Astrocyte (in vitro differentiated cells and primary cell): ENCODE results near the gene PDLIM1. TPM values are rescaled to one million over a fixed set of nuclear protein-coding genes. Genes with fewer than 3 reads are reported as not detected.

ENCODE experiments used
- DNase-seq: peaks from one replicate; pipeline ENCODE4 v3.0.0-alpha.2; 2010; ENCODE audit warnings: low read depth
- FAIRE-seq: peaks from 2 replicates; lab custom pipeline; 2011; peaks lifted over from hg19 to GRCh38; lab: Jason Lieb, UNC
- H2AFZ ChIP-seq: 2 replicates; pipeline ENCODE4 v1.6.0; 2012; ENCODE audit warnings: low read depth, low read length, inconsistent platforms
- H3K27ac ChIP-seq: 2 replicates; pipeline ENCODE4 v1.5.1; 2011; ENCODE audit warnings: low read depth, low read length, inconsistent platforms
- H3K27me3 ChIP-seq: 2 replicates; pipeline ENCODE4 v1.6.0; 2011; ENCODE audit warnings: low read length, inconsistent platforms; ENCODE audit not compliant: insufficient read depth
- H3K36me3 ChIP-seq: 2 replicates; pipeline ENCODE4 v1.5.1; 2011; ENCODE audit warnings: low read length, inconsistent platforms; ENCODE audit not compliant: insufficient read depth
- H3K4me1 ChIP-seq: 2 replicates; pipeline ENCODE4 v1.5.1; 2011; ENCODE audit warnings: low read length, inconsistent platforms; ENCODE audit not compliant: insufficient read depth
- H3K4me2 ChIP-seq: 2 replicates; pipeline ENCODE4 v1.6.0; 2012; ENCODE audit warnings: low read length, inconsistent platforms
- H3K4me3 ChIP-seq: 2 replicates; pipeline ENCODE4 v1.5.1; 2011; ENCODE audit warnings: low read depth, mild to moderate bottlenecking, low read length, inconsistent platforms; ENCODE audit not compliant: insufficient read depth
- H3K79me2 ChIP-seq: 2 replicates; pipeline ENCODE4 v1.6.0; 2012; ENCODE audit warnings: mild to moderate bottlenecking, low read length, inconsistent platforms; ENCODE audit not compliant: insufficient read depth
- H3K9ac ChIP-seq: 2 replicates; pipeline ENCODE4 v1.6.0; 2012; ENCODE audit warnings: mild to moderate bottlenecking, low read length, inconsistent platforms
- H3K9me3 ChIP-seq: 2 replicates; pipeline ENCODE4 v1.5.1; 2012; ENCODE audit warnings: low read depth, mild to moderate bottlenecking, low read length, inconsistent platforms; ENCODE audit not compliant: insufficient read depth
- H4K20me1 ChIP-seq: 2 replicates; pipeline ENCODE4 v1.6.0; 2012; ENCODE audit warnings: low read length, inconsistent platforms; ENCODE audit not compliant: insufficient read depth
- H3K27ac Mint-ChIP-seq: one replicate; pipeline ENCODE4 v1.8.0; 2021; ENCODE audit warnings: mild to moderate bottlenecking, mixed read lengths; ENCODE audit not compliant: unreplicated experiment
- H3K27me3 Mint-ChIP-seq: one replicate; pipeline ENCODE4 v1.8.0; 2021; ENCODE audit warnings: low read depth, mixed read lengths; ENCODE audit not compliant: unreplicated experiment
- H3K36me3 Mint-ChIP-seq: one replicate; pipeline ENCODE4 v1.8.0; 2021; ENCODE audit warnings: low read depth, mixed read lengths; ENCODE audit not compliant: unreplicated experiment
- H3K4me1 Mint-ChIP-seq: one replicate; pipeline ENCODE4 v1.8.0; 2021; ENCODE audit warnings: low read depth, mixed read lengths; ENCODE audit not compliant: unreplicated experiment
- H3K4me3 Mint-ChIP-seq: one replicate; pipeline ENCODE4 v1.8.0; 2021; ENCODE audit warnings: mild to moderate bottlenecking, moderate library complexity, mixed read lengths; ENCODE audit not compliant: unreplicated experiment
- H3K9me3 Mint-ChIP-seq: one replicate; pipeline ENCODE4 v1.8.0; 2021; ENCODE audit warnings: mild to moderate bottlenecking, mixed read lengths; ENCODE audit not compliant: unreplicated experiment
- EZH2 ChIP-seq: IDR thresholded peaks from 2 replicates; pipeline ENCODE4 v1.6.1; 2012; ENCODE audit warnings: mild to moderate bottlenecking, low read length, inconsistent platforms; ENCODE audit not compliant: insufficient read depth
- total RNA-seq: library from RNA; stranded (reverse); gene quantifications from 2 replicates; pipeline ENCODE4 v1.2.1, GENCODE V29; 2021
- TF ChIP-seq, protein P1 (sequence below): IDR thresholded peaks from 2 replicates; pipeline ENCODE4 v1.5.1; 2011; ENCODE audit warnings: low read depth, mild to moderate bottlenecking, inconsistent platforms, low read length, moderate library complexity; ENCODE audit not compliant: insufficient read depth

Gene PDLIM1
- total RNA-seq, 1 donor from 2014 or later: 320 TPM

DNA sequence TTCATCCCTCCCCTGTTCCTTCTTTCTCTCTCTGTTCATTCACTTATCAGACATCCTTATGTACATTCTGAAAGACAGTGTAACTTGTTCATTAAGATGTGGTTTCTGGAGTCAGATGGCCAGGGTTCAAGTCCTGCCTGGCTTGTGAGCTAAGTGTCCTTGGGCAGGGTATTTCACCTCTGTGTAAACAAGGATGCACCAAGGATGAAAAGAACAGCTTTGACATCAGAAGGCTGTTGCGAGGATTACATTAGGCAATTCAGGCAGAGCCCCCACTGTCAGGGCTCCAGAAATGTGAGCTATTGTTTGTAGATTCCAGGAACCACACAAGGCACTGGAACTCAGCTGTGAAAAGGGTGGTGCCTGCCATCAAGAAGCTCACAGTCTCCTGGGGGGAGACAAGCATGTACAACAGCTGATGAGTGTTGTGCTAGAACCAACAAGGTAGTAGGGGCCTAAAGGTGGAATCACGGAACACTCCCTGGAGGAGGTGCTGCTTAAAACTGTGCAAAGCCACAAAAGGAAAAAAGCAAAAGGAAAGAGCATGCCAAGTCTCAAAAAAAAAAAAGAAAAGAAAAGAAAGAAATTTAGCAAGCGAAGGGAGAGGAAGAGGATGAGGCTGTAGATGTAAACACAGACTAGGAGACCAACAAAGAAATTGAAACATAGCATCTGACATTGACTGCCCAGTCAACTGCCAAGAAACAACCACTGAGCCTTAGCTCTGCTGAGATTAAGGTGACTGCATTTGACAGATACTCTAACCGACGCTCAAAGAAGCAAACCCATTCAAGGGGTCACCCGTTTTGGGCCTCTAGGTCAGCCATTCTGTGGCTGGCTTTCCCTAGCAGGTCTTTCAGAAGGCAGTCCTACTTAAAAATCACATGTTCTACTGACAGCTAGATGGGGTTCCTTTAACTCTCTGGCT lies 12.5 kb downstream of the PDLIM1 start:
- peaks cover 5% of the 10 kb centered on the region for H3K36me3 Mint-ChIP-seq
- H3K9me3 ChIP-seq: no peaks in the 10 kb centered on the region
- H3K27ac Mint-ChIP-seq: peak overlapping the region; percentile 85
- H3K4me2 ChIP-seq: peak overlapping the region; percentile 10
- peak overlapping the region; percentile 27 for H3K4me3 Mint-ChIP-seq
- peaks cover 44% of the 10 kb centered on the region for H4K20me1 ChIP-seq
- no peak overlapping the region for H2AFZ ChIP-seq
- H3K27ac ChIP-seq: no peak overlapping the region
- peaks cover 83% of the 10 kb centered on the region for H3K79me2 ChIP-seq
- H3K9ac ChIP-seq: no peak overlapping the region
- DNase-seq (peak; percentile 46), FAIRE-seq (no peak)
- H3K9me3 Mint-ChIP-seq: no peaks in the 10 kb centered on the region
- peaks cover 47% of the 10 kb centered on the region for H3K4me1 ChIP-seq
- TF ChIP-seq EZH2: no peak
- TF ChIP-seq, protein P1, sequence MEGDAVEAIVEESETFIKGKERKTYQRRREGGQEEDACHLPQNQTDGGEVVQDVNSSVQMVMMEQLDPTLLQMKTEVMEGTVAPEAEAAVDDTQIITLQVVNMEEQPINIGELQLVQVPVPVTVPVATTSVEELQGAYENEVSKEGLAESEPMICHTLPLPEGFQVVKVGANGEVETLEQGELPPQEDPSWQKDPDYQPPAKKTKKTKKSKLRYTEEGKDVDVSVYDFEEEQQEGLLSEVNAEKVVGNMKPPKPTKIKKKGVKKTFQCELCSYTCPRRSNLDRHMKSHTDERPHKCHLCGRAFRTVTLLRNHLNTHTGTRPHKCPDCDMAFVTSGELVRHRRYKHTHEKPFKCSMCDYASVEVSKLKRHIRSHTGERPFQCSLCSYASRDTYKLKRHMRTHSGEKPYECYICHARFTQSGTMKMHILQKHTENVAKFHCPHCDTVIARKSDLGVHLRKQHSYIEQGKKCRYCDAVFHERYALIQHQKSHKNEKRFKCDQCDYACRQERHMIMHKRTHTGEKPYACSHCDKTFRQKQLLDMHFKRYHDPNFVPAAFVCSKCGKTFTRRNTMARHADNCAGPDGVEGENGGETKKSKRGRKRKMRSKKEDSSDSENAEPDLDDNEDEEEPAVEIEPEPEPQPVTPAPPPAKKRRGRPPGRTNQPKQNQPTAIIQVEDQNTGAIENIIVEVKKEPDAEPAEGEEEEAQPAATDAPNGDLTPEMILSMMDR: no peak
- H3K4me1 Mint-ChIP-seq: peaks cover 78% of the 10 kb centered on the region
- H3K36me3 ChIP-seq: no peaks in the 10 kb centered on the region
- no peak overlapping the region for H3K4me3 ChIP-seq
- no peaks in the 10 kb centered on the region for H3K27me3 ChIP-seq
- H3K27me3 Mint-ChIP-seq: no peaks in the 10 kb centered on the region

DNA sequence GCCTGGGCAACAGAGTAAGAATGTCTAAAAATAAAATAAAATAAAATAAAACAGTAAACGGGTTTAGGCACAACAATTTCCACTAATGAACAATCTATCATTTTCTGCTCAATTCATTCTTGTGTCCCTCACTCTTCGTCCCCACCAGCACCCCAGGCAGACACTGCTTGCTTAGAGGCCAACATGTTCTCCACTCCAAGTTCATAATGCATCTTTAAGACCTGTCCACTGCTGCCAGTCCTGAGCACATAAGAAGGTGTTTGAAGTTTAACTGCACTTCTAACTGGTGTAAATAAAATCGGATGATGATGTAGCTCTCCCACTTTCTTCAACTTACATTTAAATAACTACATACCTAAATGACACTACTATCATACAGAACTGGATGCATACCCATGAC lies 13.2 kb downstream of the PDLIM1 start:
- DNase-seq (no peak), FAIRE-seq (no peak)
- H4K20me1 ChIP-seq: peaks cover 42% of the 10 kb centered on the region
- H3K4me1 ChIP-seq: peaks cover 51% of the 10 kb centered on the region
- no peak overlapping the region for H3K4me3 Mint-ChIP-seq
- H3K79me2 ChIP-seq: peaks cover 83% of the 10 kb centered on the region
- H3K4me1 Mint-ChIP-seq: peaks cover 83% of the 10 kb centered on the region
- no peak overlapping the region for H3K4me2 ChIP-seq
- H3K9me3 ChIP-seq: no peaks in the 10 kb centered on the region
- no peaks in the 10 kb centered on the region for H3K27me3 Mint-ChIP-seq
- H3K27me3 ChIP-seq: no peaks in the 10 kb centered on the region
- no peak overlapping the region for H3K9ac ChIP-seq
- no peak overlapping the region for H2AFZ ChIP-seq
- no peak overlapping the region for H3K4me3 ChIP-seq
- no peak overlapping the region for H3K27ac ChIP-seq
- no peak for TF ChIP-seq EZH2
- TF ChIP-seq, protein P1: no peak
- H3K36me3 Mint-ChIP-seq: peaks cover 5% of the 10 kb centered on the region
- no peaks in the 10 kb centered on the region for H3K9me3 Mint-ChIP-seq
- H3K27ac Mint-ChIP-seq: no peak overlapping the region
- no peaks in the 10 kb centered on the region for H3K36me3 ChIP-seq

- no peak overlapping the region for H3K27ac ChIP-seq
- H3K9ac ChIP-seq: no peak overlapping the region
- no peaks in the 10 kb centered on the region for H3K9me3 ChIP-seq
- H3K36me3 Mint-ChIP-seq: peaks cover 5% of the 10 kb centered on the region
- no peak overlapping the region for H3K4me3 Mint-ChIP-seq
- no peak for DNase-seq
- H3K27me3 ChIP-seq: no peaks in the 10 kb centered on the region
- peaks cover 82% of the 10 kb centered on the region for H3K79me2 ChIP-seq
- peaks cover 51% of the 10 kb centered on the region for H3K4me1 ChIP-seq
- no peaks in the 10 kb centered on the region for H3K36me3 ChIP-seq
- H3K4me2 ChIP-seq: no peak overlapping the region
- H4K20me1 ChIP-seq: peaks cover 39% of the 10 kb centered on the region
- H2AFZ ChIP-seq: no peak overlapping the region
- no peaks in the 10 kb centered on the region for H3K9me3 Mint-ChIP-seq
- FAIRE-seq: no peak
- H3K27ac Mint-ChIP-seq: no peak overlapping the region
- TF ChIP-seq, protein P1: no peak
- no peak for TF ChIP-seq EZH2
- no peak overlapping the region for H3K4me3 ChIP-seq
- peaks cover 81% of the 10 kb centered on the region for H3K4me1 Mint-ChIP-seq
- H3K27me3 Mint-ChIP-seq: no peaks in the 10 kb centered on the region
These were observed 13.6 kb downstream of the PDLIM1 start for GRCh38 chr10:95277201-95277570.
